Breast epithelium (tissue), 4 donors: ENCODE measurements around the gene CDCA8. TPM values are rescaled to one million over a fixed set of nuclear protein-coding genes. Genes with fewer than 3 reads are reported as not detected.

ENCODE experiments used
- DNase-seq, 2 donors: peaks; one replicate each; pipeline ENCODE4 v3.0.0-alpha.2; 2019; ENCODE audit warnings: low spot score in 2 of 2
- H3K27ac ChIP-seq, 2 donors: fragments of 200-600 bp; sonication (generic) in 1 of 2; one replicate each; pipeline ENCODE4 v1.5.1; 2016 to 2019; ENCODE audit warnings: mild to moderate bottlenecking in 1 of 2
- H3K27me3 ChIP-seq, 2 donors: fragments of 200-600 bp; sonication (generic) in 1 of 2; one replicate each; pipeline versions ENCODE4 v1.5.1 to v1.6.0; 2017 to 2019; ENCODE audit warnings: control low read depth in 1 of 2, mild to moderate bottlenecking in 1 of 2
- H3K36me3 ChIP-seq: fragments of 200-600 bp; one replicate; pipeline ENCODE4 v1.5.1; 2019
- H3K4me1 ChIP-seq, 2 donors: fragments of 200-600 bp; sonication (generic); one replicate each; pipeline ENCODE4 v1.5.1; 2016 to 2019; ENCODE audit warnings: control low read depth in 1 of 2
- H3K4me3 ChIP-seq, 3 donors: fragments of 200-600 bp; sonication (generic); 1 replicate in 2 of 3; 2 replicates in 1 of 3; pipeline ENCODE4 v1.5.1; 2016 to 2019; ENCODE audit warnings: mild to moderate bottlenecking in 3 of 3, moderate library complexity in 2 of 3
- H3K9me3 ChIP-seq, 2 donors: fragments of 200-600 bp; sonication (generic) in 1 of 2; one replicate each; pipeline ENCODE4 v1.5.1; 2016 to 2019; ENCODE audit warnings: control low read depth in 1 of 2
- CTCF ChIP-seq, 3 donors: fragments of 450-650 bp; IDR thresholded peaks; one replicate each; pipeline ENCODE4 v1.5.1; 2016 to 2017; ENCODE audit warnings: antibody characterized with exemption in 3 of 3, mild to moderate bottlenecking in 3 of 3, moderate library complexity in 3 of 3
- POLR2A ChIP-seq: fragments of 450-650 bp; IDR thresholded peaks from one replicate; pipeline ENCODE4 v1.6.1; 2016; ENCODE audit warnings: antibody characterized with exemption, mild to moderate bottlenecking, moderate library complexity
- POLR2AphosphoS5 ChIP-seq, 3 donors: sonication (generic); formaldehyde crosslinking; IDR thresholded peaks; one replicate each; pipeline ENCODE4 v1.6.1; 2017; ENCODE audit warnings: antibody characterized with exemption in 3 of 3
- intact Hi-C: fragments of 100-400 bp; cut with DNase I; formaldehyde crosslinking; loops from one replicate; pipeline ENCODE4 v1.15.1; 2023; ENCODE audit warnings: low total_unique reads
- total RNA-seq, 3 donors: library from RNA; depleted of rRNA; stranded (reverse); fragments of >200 nt; gene quantifications; one replicate each; pipeline ENCODE4 v1.1.0, GENCODE V29; 2016

Gene CDCA8
- total RNA-seq, 3 donors from 2014 or later: 0.15 to 1.4 (median 1.3) TPM

- Histone ChIP-seq H3K27ac (no peak overlapping the region), H3K9me3 (no peaks in the 10 kb centered on the region), H3K27me3 (peaks cover 0 to 12% of the 10 kb centered on the region in 2 donors), H3K36me3 (no peaks in the 10 kb centered on the region), H3K4me3 (no peak overlapping the region), H3K4me1 (no peaks in the 10 kb centered on the region)
- DNase-seq: no peak
- no peak for TF ChIP-seq POLR2AphosphoS5 (IDR thresholded peaks at IDR 0.05)
- no peak for TF ChIP-seq POLR2A
- TF ChIP-seq CTCF (IDR thresholded peaks at IDR 0.05): no peak
- intact Hi-C loops: no loop called here
Measured at GRCh38 chr1:37671261-37671660, 21.1 kb upstream of the CDCA8 start.

DNA sequence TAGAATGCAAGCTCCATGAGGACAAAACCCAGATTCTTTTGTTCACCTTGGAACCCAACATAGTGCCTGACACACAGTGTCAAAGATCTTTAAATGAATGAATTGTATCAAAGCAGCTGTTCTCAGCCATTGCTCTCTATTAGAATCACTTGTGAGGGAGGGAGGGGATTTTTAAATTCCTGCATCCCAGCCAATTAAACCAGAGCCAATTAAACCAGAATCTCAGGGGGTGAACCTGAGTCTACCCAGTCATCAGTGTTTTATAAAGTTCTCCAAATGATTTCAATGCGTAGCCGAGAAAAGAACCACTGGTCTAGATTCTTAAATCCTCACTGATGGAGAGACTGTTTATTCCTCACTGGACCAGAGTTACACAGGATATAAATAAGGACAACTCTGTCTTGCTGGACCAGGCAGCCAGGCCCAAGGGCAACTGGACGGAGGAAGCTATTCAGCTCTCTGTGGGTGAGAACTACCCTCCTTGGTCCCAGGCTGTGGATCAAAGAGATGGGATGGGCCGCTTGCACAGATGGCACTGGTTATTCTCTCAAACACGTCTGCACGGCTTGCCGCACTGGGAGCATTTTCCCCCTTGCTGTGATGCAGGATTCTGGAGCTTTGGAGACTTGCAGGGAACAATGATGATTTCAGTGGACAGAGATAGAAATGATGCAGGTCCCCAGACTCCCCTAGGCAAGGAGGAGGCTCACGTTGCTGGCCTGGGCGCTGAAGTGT lies 20.0 kb upstream of the CDCA8 start:
- Histone ChIP-seq H3K4me3 (no peak overlapping the region), H3K27me3 (peaks cover 0 to 12% of the 10 kb centered on the region in 2 donors), H3K9me3 (no peaks in the 10 kb centered on the region), H3K27ac (no peak overlapping the region), H3K36me3 (no peaks in the 10 kb centered on the region), H3K4me1 (no peaks in the 10 kb centered on the region)
- intact Hi-C loops: no loop called here
- no peak for DNase-seq
- TF ChIP-seq CTCF (IDR thresholded peaks at IDR 0.05) (no peak), POLR2AphosphoS5 (IDR thresholded peaks at IDR 0.05) (no peak), POLR2A (no peak)

DNA sequence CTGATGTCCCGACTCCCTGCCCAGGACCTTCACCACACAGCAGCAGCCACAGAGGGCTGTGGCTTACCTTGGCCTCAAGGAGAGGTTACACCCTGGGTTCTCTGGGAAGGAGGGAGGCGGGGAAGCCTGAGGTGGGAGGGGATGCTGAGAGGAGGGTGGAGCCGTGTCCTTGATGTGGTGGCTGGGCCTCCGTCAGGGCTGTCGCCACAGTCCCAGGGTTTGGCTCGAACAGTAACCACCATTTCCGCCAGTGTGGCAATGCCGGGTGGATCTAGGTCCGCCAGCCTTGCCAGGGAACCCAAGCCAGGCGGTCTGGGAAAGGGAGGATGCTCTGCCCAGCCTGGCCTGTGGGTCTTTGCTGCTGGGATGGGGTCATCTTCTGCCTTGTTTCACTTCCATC lies 18.4 kb upstream of the CDCA8 start:
- Histone ChIP-seq H3K4me1 (no peaks in the 10 kb centered on the region), H3K27ac (no peak overlapping the region), H3K36me3 (no peaks in the 10 kb centered on the region), H3K27me3 (peaks cover 0 to 4% of the 10 kb centered on the region in 2 donors), H3K4me3 (no peak overlapping the region), H3K9me3 (no peaks in the 10 kb centered on the region)
- TF ChIP-seq CTCF (IDR thresholded peaks at IDR 0.05) (no peak), POLR2AphosphoS5 (IDR thresholded peaks at IDR 0.05) (no peak), POLR2A (no peak)
- DNase-seq: peak in 1 of 2 donors; percentile 45
- intact Hi-C loops: no loop called here

DNA sequence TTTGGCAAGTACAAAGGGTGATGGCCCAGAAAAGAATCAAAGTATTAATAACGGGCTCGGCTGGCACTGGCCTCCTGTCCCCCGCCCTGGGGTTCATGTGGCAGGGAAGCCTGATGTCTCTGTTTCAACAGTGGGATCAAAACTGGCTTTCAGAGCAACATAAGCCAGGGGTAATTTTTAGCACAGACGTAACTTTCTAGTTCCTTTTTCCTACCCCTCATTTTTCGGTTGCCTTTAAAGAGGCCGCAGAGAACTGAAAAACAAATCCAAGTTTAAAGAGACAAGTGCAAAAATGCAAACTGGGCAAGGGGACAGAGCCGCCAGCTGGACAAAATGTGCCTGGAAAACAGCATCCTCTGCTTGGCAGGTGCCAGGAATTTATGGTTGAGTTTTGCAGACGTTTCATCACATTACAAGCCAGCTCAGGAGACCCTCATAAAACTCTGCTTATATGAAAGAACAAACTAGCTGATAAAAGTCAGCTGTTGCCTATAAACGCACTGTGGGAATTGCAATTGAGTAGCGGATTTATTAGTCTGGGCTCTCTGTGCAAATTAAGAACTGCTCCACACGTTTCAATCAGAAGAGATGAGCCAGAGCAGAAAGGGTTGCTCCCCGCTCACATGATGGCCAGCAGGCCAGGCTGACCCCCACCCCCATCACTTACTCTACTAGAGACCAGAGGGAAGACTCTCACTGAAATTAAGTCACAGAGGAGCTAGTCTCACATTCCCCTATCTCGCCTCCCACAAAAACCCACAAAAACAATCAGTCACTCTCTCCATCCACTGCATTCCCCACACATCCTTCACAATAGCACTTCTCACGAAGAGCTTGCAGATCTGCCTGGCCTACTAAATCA lies 15.8 kb upstream of the CDCA8 start:
- no peaks in the 10 kb centered on the region for H3K36me3 ChIP-seq
- no peaks in the 10 kb centered on the region for H3K9me3 ChIP-seq
- no peak for DNase-seq
- intact Hi-C loops: loop anchor here (5.0 kb wide), 1 partner anchor 554 kb away; no protein-coding TSS in a partner anchor
- TF ChIP-seq POLR2AphosphoS5 (IDR thresholded peaks at IDR 0.05): no peak
- TF ChIP-seq POLR2A: no peak
- TF ChIP-seq CTCF (IDR thresholded peaks at IDR 0.05): no peak
- no peaks in the 10 kb centered on the region for H3K4me1 ChIP-seq
- H3K4me3 ChIP-seq: no peak overlapping the region
- H3K27me3 ChIP-seq: no peaks in the 10 kb centered on the region
- H3K27ac ChIP-seq: peak overlapping the region; percentile 16 to 58

- no peak for DNase-seq
- Histone ChIP-seq H3K4me1 (no peaks in the 10 kb centered on the region), H3K36me3 (no peaks in the 10 kb centered on the region), H3K9me3 (no peaks in the 10 kb centered on the region), H3K27ac (no peak overlapping the region), H3K27me3 (no peaks in the 10 kb centered on the region), H3K4me3 (no peak overlapping the region)
- intact Hi-C loops: loop anchor here (5.0 kb wide), 1 partner anchor 555 kb away; no protein-coding TSS in a partner anchor
- TF ChIP-seq POLR2A (no peak), POLR2AphosphoS5 (IDR thresholded peaks at IDR 0.05) (no peak), CTCF (IDR thresholded peaks at IDR 0.05) (no peak)
Measured at GRCh38 chr1:37677143-37677439, 15.2 kb upstream of the CDCA8 start.
